Type B pancreatic cell (in vitro differentiated cells): Measurements from ENCODE around the gene PRSS56. TPM values are rescaled to one million over a fixed set of nuclear protein-coding genes. Genes with fewer than 3 reads are reported as not detected.
A peak's percentile ranks its signal among the peaks of the same experiment; 100 is the strongest.

Source experiments
- DNase-seq: peaks from one replicate; pipeline ENCODE4 v3.0.0; 2021; ENCODE audit warnings: mixed read lengths; ENCODE audit not compliant: unreplicated experiment; ENCODE audit errors: extremely low spot score
- H3K27ac Mint-ChIP-seq: 2 replicates; pipeline ENCODE4 v1.8.0; 2021; ENCODE audit warnings: mild to moderate bottlenecking, mixed read lengths
- H3K27me3 Mint-ChIP-seq: 2 replicates; pipeline ENCODE4 v1.8.0; 2021; ENCODE audit warnings: mixed read lengths
- H3K36me3 Mint-ChIP-seq: 2 replicates; pipeline ENCODE4 v1.8.0; 2021; ENCODE audit warnings: mixed read lengths
- H3K4me1 Mint-ChIP-seq: one replicate; pipeline ENCODE4 v1.8.0; 2021; ENCODE audit warnings: mixed read lengths; ENCODE audit not compliant: unreplicated experiment
- H3K4me3 Mint-ChIP-seq: 2 replicates; pipeline ENCODE4 v1.8.0; 2021; ENCODE audit warnings: mild to moderate bottlenecking, mixed read lengths
- H3K9me3 Mint-ChIP-seq: 2 replicates; pipeline ENCODE4 v1.8.0; 2021; ENCODE audit warnings: mixed read lengths
- total RNA-seq: library from RNA; stranded (reverse); gene quantifications from 2 replicates; pipeline ENCODE4 v1.2.1, GENCODE V29; 2021; ENCODE audit warnings: low replicate concordance
- TF ChIP-seq, protein P1 (sequence below): fragments of 200-600 bp; sonication (generic); conservative IDR thresholded peaks from 2 replicates; pipeline ENCODE4 v1.5.0; 2021; ENCODE audit warnings: antibody characterized with exemption, mild to moderate bottlenecking

PRSS56 gene
- total RNA-seq, 1 donor from 2014 or later, result 0.34 TPM

DNA sequence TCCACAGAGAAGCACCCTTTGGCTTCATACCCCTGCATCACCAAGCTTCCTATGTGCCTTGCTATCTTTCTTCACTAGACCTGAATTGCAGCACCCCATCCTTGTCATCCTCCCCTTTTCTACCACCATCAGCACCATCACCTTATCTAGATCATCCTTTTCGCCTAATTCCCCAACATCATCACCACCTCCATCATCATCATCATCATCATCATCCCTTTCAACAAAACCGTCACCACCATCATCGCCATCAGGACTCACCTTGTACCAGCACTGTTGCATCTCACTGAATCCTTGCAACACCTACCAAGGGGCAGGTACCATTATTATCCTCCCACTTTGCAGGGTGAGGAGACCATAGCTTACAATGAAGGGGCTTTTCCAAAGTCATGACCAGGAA is 21.7 kb upstream of the PRSS56 start:
- no peak overlapping the region for H3K4me3 Mint-ChIP-seq
- TF ChIP-seq, protein P1, sequence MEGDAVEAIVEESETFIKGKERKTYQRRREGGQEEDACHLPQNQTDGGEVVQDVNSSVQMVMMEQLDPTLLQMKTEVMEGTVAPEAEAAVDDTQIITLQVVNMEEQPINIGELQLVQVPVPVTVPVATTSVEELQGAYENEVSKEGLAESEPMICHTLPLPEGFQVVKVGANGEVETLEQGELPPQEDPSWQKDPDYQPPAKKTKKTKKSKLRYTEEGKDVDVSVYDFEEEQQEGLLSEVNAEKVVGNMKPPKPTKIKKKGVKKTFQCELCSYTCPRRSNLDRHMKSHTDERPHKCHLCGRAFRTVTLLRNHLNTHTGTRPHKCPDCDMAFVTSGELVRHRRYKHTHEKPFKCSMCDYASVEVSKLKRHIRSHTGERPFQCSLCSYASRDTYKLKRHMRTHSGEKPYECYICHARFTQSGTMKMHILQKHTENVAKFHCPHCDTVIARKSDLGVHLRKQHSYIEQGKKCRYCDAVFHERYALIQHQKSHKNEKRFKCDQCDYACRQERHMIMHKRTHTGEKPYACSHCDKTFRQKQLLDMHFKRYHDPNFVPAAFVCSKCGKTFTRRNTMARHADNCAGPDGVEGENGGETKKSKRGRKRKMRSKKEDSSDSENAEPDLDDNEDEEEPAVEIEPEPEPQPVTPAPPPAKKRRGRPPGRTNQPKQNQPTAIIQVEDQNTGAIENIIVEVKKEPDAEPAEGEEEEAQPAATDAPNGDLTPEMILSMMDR, result no peak
- no peaks in the 10 kb centered on the region for H3K9me3 Mint-ChIP-seq
- H3K27me3 Mint-ChIP-seq, result peaks cover 43% of the 10 kb centered on the region
- no peaks in the 10 kb centered on the region for H3K4me1 Mint-ChIP-seq
- H3K27ac Mint-ChIP-seq, result no peak overlapping the region
- no peaks in the 10 kb centered on the region for H3K36me3 Mint-ChIP-seq
- no peak for DNase-seq

DNA sequence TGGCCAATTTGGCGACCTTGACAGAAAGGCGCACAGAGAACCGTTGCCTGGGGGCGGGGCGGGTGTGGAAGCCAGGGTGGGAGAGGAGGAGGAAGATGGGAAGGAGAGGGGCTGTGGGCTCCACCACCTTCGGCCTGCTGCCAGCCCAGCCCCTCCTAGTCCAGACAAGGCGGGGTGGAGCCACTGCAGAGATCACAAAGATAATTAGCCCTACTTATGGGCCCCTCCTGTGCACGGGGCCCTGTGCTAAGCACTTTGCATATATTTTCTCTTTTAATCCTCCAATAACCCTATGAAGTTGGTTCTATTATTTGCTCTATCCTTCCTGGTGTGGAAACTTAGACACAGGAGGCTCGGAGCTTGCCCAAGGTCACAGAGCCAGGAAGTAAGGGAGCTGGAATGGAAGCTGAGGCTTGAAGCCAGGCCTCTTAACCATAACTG is 18.8 kb upstream of the PRSS56 start:
- Mint-ChIP-seq H3K27me3 (peaks cover 55% of the 10 kb centered on the region), H3K36me3 (no peaks in the 10 kb centered on the region), H3K4me3 (peak overlapping the region; percentile 41), H3K9me3 (no peaks in the 10 kb centered on the region), H3K4me1 (peaks cover 9% of the 10 kb centered on the region), H3K27ac (no peak overlapping the region)
- no peak for DNase-seq
- TF ChIP-seq, protein P1, result no peak

DNA sequence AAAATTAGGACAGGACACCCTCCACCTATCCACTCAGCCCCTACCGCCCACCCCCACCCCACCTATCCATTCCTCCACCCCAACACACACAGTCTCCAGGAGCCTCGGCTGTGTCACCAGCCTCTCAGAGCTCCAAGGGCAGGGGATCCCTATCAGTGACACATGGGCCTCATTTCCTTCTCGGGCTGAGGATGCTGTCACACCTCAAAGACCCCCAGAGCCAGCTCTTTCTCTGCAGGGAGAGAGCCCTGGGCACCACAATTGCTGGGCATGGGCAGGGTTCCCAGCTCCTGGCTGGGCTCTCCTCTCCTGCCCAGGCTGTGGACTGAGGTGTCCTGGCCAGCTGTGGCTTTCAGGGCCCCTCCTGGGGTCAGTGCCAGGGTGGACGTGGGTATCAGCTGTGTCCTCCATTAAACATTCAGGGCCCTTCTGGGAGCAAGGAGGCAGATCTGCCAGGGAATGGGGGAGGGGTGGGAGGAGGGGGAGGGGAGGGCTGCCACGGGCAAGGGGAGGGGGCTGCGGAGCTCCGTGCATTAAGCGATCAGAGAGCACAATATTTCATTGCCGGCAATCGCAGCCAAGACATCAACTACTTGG is 18.3 kb upstream of the PRSS56 start:
- Mint-ChIP-seq H3K27ac (no peak overlapping the region), H3K9me3 (no peaks in the 10 kb centered on the region), H3K36me3 (no peaks in the 10 kb centered on the region), H3K27me3 (peaks cover 57% of the 10 kb centered on the region), H3K4me1 (peaks cover 9% of the 10 kb centered on the region), H3K4me3 (peak overlapping the region; percentile 41)
- TF ChIP-seq, protein P1, result no peak
- DNase-seq, result no peak

DNA sequence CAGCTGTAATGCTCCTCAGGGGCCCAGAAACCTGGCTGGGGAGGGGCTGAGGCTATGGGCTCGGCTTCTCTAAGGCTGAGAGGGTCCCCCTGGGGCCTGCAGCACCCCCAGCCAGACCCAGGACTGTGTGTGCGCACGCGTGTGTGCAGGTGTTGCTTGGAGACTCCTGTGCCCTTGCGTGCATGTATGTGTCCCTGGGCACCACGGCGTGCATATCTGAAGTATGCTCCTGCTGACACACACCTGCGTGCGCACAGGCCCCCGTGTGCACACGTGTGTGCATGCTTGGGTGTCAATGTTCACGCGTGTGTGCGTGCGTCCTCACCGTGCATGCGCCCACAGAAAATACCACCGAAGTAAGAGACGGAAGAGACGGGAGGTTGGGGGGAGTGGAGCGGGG is 17.7 kb upstream of the PRSS56 start:
- Mint-ChIP-seq H3K4me1 (peaks cover 9% of the 10 kb centered on the region), H3K9me3 (no peaks in the 10 kb centered on the region), H3K27me3 (peaks cover 62% of the 10 kb centered on the region), H3K27ac (peak overlapping the region; percentile 61), H3K36me3 (no peaks in the 10 kb centered on the region), H3K4me3 (peak overlapping the region; percentile 84)
- TF ChIP-seq, protein P1, result no peak
- DNase-seq, result no peak

DNA sequence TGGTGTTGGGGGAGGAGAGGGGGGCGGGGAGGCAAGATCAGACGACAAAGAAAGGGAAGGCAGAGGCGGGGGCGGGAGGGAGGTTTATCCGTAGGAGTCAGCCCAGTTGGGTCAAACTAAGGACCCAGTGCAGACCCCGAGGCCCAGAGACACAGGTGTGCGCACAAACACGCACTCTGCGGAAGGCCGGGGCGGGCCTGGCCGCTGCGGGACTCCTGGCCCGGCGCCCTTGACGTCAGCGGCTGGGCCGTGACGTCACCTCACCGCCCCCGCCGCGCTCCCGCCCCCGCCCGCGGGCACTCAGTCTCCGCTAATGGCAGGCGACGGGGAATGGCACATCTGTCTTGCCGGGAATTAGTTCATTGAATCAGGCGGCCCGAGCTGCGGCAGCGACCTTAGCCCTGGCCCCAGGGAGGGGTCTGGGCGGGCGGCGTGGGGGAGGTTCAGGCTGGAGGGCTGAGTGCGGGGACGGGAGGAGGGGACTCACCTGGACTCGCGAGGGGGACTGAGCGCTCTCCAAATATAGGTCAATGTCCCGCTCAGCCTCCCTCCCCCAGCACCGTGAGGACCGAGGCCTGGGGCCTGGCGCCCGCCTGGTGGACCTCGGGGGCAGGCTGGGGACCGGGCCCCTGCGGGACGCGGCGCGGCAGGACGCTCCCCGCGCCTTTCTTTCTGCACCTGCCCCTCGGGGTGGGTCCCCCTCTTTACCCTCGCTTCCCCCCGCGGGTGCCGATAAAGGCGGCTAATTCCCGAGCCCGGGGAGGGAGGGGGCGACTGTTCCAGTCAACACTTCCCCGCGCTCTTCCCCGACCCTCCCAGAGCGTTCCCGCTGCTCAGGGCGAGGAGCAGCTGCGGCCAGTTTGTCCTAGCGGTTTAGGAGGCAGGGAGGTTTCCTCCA is 17.0 kb upstream of the PRSS56 start:
- Mint-ChIP-seq H3K4me3 (peak overlapping the region; percentile 66), H3K27ac (peak overlapping the region; percentile 61), H3K9me3 (no peaks in the 10 kb centered on the region), H3K36me3 (no peaks in the 10 kb centered on the region), H3K4me1 (peaks cover 9% of the 10 kb centered on the region), H3K27me3 (peaks cover 67% of the 10 kb centered on the region)
- no peak for DNase-seq
- TF ChIP-seq, protein P1, result no peak
